Natural killer cell (primary cell): ENCODE data around the gene SRCIN1. TPM values are rescaled to one million over a fixed set of nuclear protein-coding genes. Genes with fewer than 3 reads are reported as not detected.

ENCODE experiments used
- ATAC-seq, 3 donors: fragments of 150-1000 bp in 2 of 3; fragments of 200-7000 bp in 1 of 3; cut with Tn5 transposase; 1 replicate in 1 of 3; 2 replicates in 2 of 3; pipeline ENCODE4 v1.10.0; 2021; ENCODE audit warnings: mild to moderate bottlenecking in 2 of 3, moderate library complexity in 2 of 3
- DNase-seq, 2 donors: peaks; one replicate each; pipeline versions ENCODE4 v3.0.0 to v3.0.0-alpha.2; 2013 to 2021; ENCODE audit warnings: mixed read lengths in 1 of 2
- H3K27ac ChIP-seq: one replicate; pipeline ENCODE4 v1.5.1; 2013; ENCODE audit warnings: mild to moderate bottlenecking, low read length
- H3K27me3 ChIP-seq: one replicate; pipeline ENCODE4 v1.6.1; 2013; ENCODE audit warnings: low read length; ENCODE audit not compliant: control insufficient read depth, insufficient read depth
- H3K36me3 ChIP-seq: one replicate; pipeline ENCODE4 v1.6.1; 2013; ENCODE audit warnings: low read length; ENCODE audit not compliant: control insufficient read depth, insufficient read depth
- H3K4me1 ChIP-seq: one replicate; pipeline ENCODE4 v1.6.1; 2013; ENCODE audit warnings: low read length; ENCODE audit not compliant: control insufficient read depth, insufficient read depth
- H3K4me3 ChIP-seq: one replicate; pipeline ENCODE4 v1.5.1; 2013; ENCODE audit warnings: low read length
- H3K9me3 ChIP-seq: one replicate; pipeline ENCODE4 v1.6.1; 2013; ENCODE audit warnings: low read length; ENCODE audit not compliant: control insufficient read depth, insufficient read depth
- H3K27ac Mint-ChIP-seq, 2 donors: one replicate each; pipeline ENCODE4 v1.8.0; 2022; ENCODE audit warnings: mild to moderate bottlenecking in 2 of 2, mixed read lengths in 2 of 2, moderate library complexity in 1 of 2
- H3K27me3 Mint-ChIP-seq, 2 donors: one replicate each; pipeline ENCODE4 v1.8.0; 2022; ENCODE audit warnings: low read depth in 2 of 2, mixed read lengths in 2 of 2
- H3K36me3 Mint-ChIP-seq: one replicate; pipeline ENCODE4 v1.8.0; 2022; ENCODE audit warnings: mixed read lengths
- H3K4me1 Mint-ChIP-seq, 2 donors: one replicate each; pipeline ENCODE4 v1.8.0; 2022; ENCODE audit warnings: mixed read lengths in 2 of 2
- H3K4me3 Mint-ChIP-seq: one replicate; pipeline ENCODE4 v1.8.0; 2022; ENCODE audit warnings: mild to moderate bottlenecking, moderate library complexity, mixed read lengths
- H3K9me3 Mint-ChIP-seq, 2 donors: one replicate each; pipeline ENCODE4 v1.8.0; 2022; ENCODE audit warnings: mixed read lengths in 2 of 2
- WGBS: methylation state at CpG from one replicate; pipeline ENCODE4 v1.1.7; 2013; ENCODE audit warnings: missing lambda C conversion rate; ENCODE audit not compliant: insufficient coverage; 5-methylcytosine and 5-hydroxymethylcytosine counted together
- intact Hi-C: fragments of 100-400 bp; cut with micrococcal nuclease; formaldehyde crosslinking; loops from one replicate; pipeline ENCODE4 v1.14.2; 2022
- total RNA-seq, 4 donors: library from RNA; stranded (reverse); fragments of 120-200 nt in 1 of 4; gene quantifications; one replicate each; pipeline versions ENCODE4 v1.2.3 to v1.2.4, GENCODE V29; 2013 to 2022
- TF ChIP-seq, protein P1 (sequence below): fragments of 200-600 bp; IDR thresholded peaks from one replicate; pipeline ENCODE4 v1.8.0; 2022; ENCODE audit warnings: antibody characterized with exemption

Gene SRCIN1
- total RNA-seq, 3 donors from 2014 or later (not counting 1 experiment from before 2014, with no cell fraction given) = 0.28 to 0.50 TPM; not detected in 1

DNA sequence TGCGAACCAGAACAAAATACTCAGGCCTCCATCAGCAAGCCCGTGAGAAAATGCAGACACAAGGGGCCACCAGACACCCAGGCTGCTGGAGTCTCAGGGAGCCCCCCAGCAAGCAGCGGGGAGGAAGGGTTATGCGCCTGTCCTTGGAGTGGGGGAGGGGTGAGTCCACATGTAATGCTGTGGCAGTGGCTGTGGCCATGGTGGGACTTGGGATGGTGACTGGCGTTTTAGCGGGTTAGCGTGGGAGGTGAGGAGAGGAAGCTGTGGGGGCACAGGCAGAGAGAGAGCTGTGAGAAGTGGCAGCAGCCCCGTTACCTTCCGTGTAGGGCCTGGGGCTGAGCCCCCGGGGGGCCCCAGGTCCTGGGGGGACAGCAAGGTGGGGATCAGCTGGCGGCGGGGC is 58.3 kb downstream of the SRCIN1 start:
- no peaks in the 10 kb centered on the region for H3K9me3 ChIP-seq
- no peaks in the 10 kb centered on the region for H3K4me1 ChIP-seq
- H3K27me3 Mint-ChIP-seq = peaks cover 6 to 17% of the 10 kb centered on the region in 2 donors
- H3K4me1 Mint-ChIP-seq = no peaks in the 10 kb centered on the region
- DNase-seq = no peak
- no peak overlapping the region for H3K4me3 Mint-ChIP-seq
- no peaks in the 10 kb centered on the region for H3K27me3 ChIP-seq
- H3K4me3 ChIP-seq = no peak overlapping the region
- no peak for ATAC-seq
- intact Hi-C loops = no loop called here
- no peaks in the 10 kb centered on the region for H3K36me3 ChIP-seq
- WGBS = 44% methylated on average over 12 of the region's 12 CpGs
- no peaks in the 10 kb centered on the region for H3K9me3 Mint-ChIP-seq
- H3K36me3 Mint-ChIP-seq = no peaks in the 10 kb centered on the region
- TF ChIP-seq, protein P1, sequence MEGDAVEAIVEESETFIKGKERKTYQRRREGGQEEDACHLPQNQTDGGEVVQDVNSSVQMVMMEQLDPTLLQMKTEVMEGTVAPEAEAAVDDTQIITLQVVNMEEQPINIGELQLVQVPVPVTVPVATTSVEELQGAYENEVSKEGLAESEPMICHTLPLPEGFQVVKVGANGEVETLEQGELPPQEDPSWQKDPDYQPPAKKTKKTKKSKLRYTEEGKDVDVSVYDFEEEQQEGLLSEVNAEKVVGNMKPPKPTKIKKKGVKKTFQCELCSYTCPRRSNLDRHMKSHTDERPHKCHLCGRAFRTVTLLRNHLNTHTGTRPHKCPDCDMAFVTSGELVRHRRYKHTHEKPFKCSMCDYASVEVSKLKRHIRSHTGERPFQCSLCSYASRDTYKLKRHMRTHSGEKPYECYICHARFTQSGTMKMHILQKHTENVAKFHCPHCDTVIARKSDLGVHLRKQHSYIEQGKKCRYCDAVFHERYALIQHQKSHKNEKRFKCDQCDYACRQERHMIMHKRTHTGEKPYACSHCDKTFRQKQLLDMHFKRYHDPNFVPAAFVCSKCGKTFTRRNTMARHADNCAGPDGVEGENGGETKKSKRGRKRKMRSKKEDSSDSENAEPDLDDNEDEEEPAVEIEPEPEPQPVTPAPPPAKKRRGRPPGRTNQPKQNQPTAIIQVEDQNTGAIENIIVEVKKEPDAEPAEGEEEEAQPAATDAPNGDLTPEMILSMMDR = no peak
- no peak overlapping the region for H3K27ac ChIP-seq
- no peak overlapping the region for H3K27ac Mint-ChIP-seq

DNA sequence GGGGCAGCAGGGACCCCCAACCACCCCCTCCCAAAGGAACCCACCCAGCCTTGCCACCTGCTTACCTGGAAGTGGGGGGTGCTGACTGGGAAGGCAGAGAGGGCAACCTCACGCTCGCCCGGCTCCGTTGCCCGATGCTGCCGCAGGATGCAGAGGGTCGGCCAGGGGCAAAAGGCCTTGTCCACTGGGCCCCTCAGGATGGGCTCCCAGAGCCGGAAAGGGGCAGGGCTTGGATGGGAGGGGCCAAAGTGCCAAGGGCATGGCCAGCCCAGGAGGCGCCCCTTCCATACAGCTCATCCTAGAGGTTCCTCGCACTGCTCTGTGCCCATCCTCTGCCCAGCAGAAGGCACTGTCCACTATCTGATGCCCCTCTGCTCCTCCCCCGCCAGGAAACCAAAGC is 59.4 kb downstream of the SRCIN1 start:
- Mint-ChIP-seq H3K4me1 (no peaks in the 10 kb centered on the region), H3K27me3 (peaks cover 6 to 11% of the 10 kb centered on the region in 2 donors), H3K4me3 (no peak overlapping the region), H3K36me3 (no peaks in the 10 kb centered on the region), H3K27ac (no peak overlapping the region), H3K9me3 (no peaks in the 10 kb centered on the region)
- no peaks in the 10 kb centered on the region for H3K27me3 ChIP-seq
- WGBS = 90% methylated on average over 11 of the region's 11 CpGs
- H3K9me3 ChIP-seq = no peaks in the 10 kb centered on the region
- intact Hi-C loops = no loop called here
- no peak for ATAC-seq
- DNase-seq = no peak
- TF ChIP-seq, protein P1 = no peak
- H3K4me1 ChIP-seq = no peaks in the 10 kb centered on the region
- H3K27ac ChIP-seq = no peak overlapping the region
- H3K36me3 ChIP-seq = no peaks in the 10 kb centered on the region
- H3K4me3 ChIP-seq = no peak overlapping the region

DNA sequence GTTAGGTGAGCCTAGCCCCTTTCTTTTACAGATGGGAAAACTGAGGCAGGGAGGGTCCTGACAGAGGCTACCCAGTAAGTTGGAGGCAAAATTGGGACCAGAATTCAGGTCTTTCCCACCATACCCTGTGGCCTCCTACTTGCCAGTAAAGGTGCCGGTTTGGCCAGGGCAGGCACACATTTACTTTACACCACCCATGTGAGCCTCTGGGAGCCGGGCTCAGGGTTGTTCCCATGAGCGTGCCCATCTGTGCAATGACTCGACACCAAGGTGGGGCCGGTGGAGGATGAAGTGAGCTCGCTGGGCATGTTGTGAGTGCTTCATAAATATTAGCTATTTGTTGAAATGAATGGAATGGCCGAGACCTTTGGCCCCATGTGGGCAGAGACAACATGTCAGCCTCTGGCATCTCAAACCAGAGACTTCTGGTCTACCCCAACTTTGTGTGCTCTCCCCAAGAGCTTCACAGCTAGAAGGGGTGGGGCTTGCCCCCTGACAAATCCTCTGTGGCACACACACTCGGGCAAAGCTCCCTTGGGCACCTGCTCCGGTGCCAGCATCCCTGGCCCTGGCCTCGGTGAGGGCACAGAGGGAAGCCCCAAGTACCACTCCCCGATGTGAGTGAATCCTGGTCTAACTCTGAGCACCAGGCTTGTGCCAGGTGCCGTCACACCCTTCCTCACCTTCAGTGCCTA is 60.1 kb downstream of the SRCIN1 start:
- no peak for ATAC-seq
- Histone ChIP-seq H3K4me1 (no peaks in the 10 kb centered on the region), H3K27me3 (no peaks in the 10 kb centered on the region)

More for the DNA sequence above, 60.1 kb downstream of the SRCIN1 start:
- TF ChIP-seq, protein P1 = no peak
- Histone ChIP-seq H3K4me3 (no peak overlapping the region), H3K9me3 (no peaks in the 10 kb centered on the region), H3K27ac (no peak overlapping the region), H3K36me3 (no peaks in the 10 kb centered on the region)
- H3K27me3 Mint-ChIP-seq = peaks cover 6 to 11% of the 10 kb centered on the region in 2 donors
- H3K4me1 Mint-ChIP-seq = no peaks in the 10 kb centered on the region
- H3K27ac Mint-ChIP-seq = no peak overlapping the region
- no peak overlapping the region for H3K4me3 Mint-ChIP-seq
- no peak for DNase-seq
- WGBS = 91% methylated on average over 12 of the region's 12 CpGs
- H3K36me3 Mint-ChIP-seq = no peaks in the 10 kb centered on the region
- intact Hi-C loops = no loop called here
- no peaks in the 10 kb centered on the region for H3K9me3 Mint-ChIP-seq
